Thyroid gland (tissue), 4 donors: Measurements from ENCODE around the gene TENT5C. TPM values are rescaled to one million over a fixed set of nuclear protein-coding genes. Genes with fewer than 3 reads are reported as not detected.

Source experiments
- DNase-seq, 2 donors: peaks; one replicate each; pipeline ENCODE4 v3.0.0-alpha.2; 2019
- H3K27ac ChIP-seq, 3 donors: fragments of 200-600 bp; sonication (generic); 1 replicate in 2 of 3; 2 replicates in 1 of 3; pipeline ENCODE4 v1.5.1; 2016 to 2019; ENCODE audit warnings: mild to moderate bottlenecking in 1 of 3, moderate library complexity in 1 of 3
- H3K27me3 ChIP-seq: fragments of 200-600 bp; sonication (generic); one replicate; pipeline ENCODE4 v1.5.1; 2019
- H3K36me3 ChIP-seq, 2 donors: fragments of 200-600 bp; sonication (generic); one replicate each; pipeline ENCODE4 v1.5.1; 2016 to 2019
- H3K4me1 ChIP-seq, 2 donors: fragments of 200-600 bp; sonication (generic); one replicate each; pipeline ENCODE4 v1.5.1; 2017 to 2019
- H3K4me3 ChIP-seq, 3 donors: fragments of 200-600 bp; sonication (generic); replicated peaks in 1 of 3; 1 replicate in 2 of 3; 2 replicates in 1 of 3; pipeline ENCODE4 v1.5.1; 2016; ENCODE audit warnings: mild to moderate bottlenecking in 1 of 3
- H3K9me3 ChIP-seq: fragments of 200-600 bp; sonication (generic); one replicate; pipeline ENCODE4 v1.5.1; 2017
- POLR2A ChIP-seq, 2 donors: fragments of 450-650 bp; IDR thresholded peaks; one replicate each; pipeline ENCODE4 v1.6.1; 2017; ENCODE audit warnings: antibody characterized with exemption in 2 of 2, mild to moderate bottlenecking in 2 of 2, moderate library complexity in 1 of 2
- WGBS, 2 donors: methylation state at CpG; one replicate each; pipeline ENCODE4 v1.1.5; 2017; 5-methylcytosine and 5-hydroxymethylcytosine counted together
- intact Hi-C: fragments of 100-400 bp; cut with DNase I; formaldehyde crosslinking; loops from one replicate; pipeline ENCODE4 v1.15.1; 2023
- total RNA-seq, 4 donors: library from RNA; depleted of rRNA; stranded (reverse); fragments of >200 nt; gene quantifications; one replicate each; pipeline ENCODE4 v1.2.3, GENCODE V29; 2016
- TF ChIP-seq, protein P1 (sequence below), 6 experiments: fragments of 200-600 bp in 3 of 6; fragments of 450-650 bp in 3 of 6; sonication (generic) in 3 of 6; IDR thresholded peaks; one replicate each; pipeline ENCODE4 v1.5.1; 2016 to 2019; ENCODE audit warnings: antibody characterized with exemption in 6 of 6, mild to moderate bottlenecking in 2 of 6, inconsistent platforms in 1 of 6, moderate library complexity in 1 of 6

TENT5C gene
- total RNA-seq, 4 donors from 2014 or later, result 14.8 to 30.4 (median 22.2) TPM

GRCh38 chr1:117596023-117596720 is 9.7 kb upstream of the TENT5C start:
- no peak for DNase-seq
- H3K27ac ChIP-seq, result no peak overlapping the region
- 74 to 84% methylated on average over 5 of the region's 5 CpGs for WGBS, 2 donors
- H3K4me3 ChIP-seq, result no peak overlapping the region
- TF ChIP-seq, protein P1, sequence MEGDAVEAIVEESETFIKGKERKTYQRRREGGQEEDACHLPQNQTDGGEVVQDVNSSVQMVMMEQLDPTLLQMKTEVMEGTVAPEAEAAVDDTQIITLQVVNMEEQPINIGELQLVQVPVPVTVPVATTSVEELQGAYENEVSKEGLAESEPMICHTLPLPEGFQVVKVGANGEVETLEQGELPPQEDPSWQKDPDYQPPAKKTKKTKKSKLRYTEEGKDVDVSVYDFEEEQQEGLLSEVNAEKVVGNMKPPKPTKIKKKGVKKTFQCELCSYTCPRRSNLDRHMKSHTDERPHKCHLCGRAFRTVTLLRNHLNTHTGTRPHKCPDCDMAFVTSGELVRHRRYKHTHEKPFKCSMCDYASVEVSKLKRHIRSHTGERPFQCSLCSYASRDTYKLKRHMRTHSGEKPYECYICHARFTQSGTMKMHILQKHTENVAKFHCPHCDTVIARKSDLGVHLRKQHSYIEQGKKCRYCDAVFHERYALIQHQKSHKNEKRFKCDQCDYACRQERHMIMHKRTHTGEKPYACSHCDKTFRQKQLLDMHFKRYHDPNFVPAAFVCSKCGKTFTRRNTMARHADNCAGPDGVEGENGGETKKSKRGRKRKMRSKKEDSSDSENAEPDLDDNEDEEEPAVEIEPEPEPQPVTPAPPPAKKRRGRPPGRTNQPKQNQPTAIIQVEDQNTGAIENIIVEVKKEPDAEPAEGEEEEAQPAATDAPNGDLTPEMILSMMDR (IDR thresholded peaks at IDR 0.05), result no peak
- TF ChIP-seq POLR2A (IDR thresholded peaks at IDR 0.05), result no peak
- no peaks in the 10 kb centered on the region for H3K36me3 ChIP-seq
- intact Hi-C loops, result no loop called here
- H3K9me3 ChIP-seq, result no peaks in the 10 kb centered on the region
- H3K27me3 ChIP-seq, result no peaks in the 10 kb centered on the region
- H3K4me1 ChIP-seq, result peaks cover 26 to 35% of the 10 kb centered on the region in 2 donors

DNA sequence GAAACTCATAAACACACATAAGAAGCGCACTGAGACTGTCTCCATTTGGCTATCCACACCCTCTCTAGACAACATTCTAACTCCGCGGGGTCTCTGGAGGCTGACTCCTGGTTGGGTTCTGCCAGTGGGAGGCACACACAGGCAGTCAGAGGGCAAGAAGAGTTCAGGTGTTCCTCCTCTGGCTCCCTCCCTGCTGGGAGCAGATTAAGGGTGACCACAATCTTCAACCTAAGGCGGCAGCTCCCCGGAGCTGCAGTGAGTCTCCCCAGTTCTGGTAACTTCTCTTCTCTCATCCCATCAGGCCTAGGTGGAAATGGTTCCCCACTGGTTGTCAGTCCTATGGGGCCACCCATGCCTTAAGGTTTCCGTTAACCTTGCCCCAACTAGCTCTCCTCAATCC is 7.4 kb upstream of the TENT5C start:
- H3K36me3 ChIP-seq, result no peaks in the 10 kb centered on the region
- no peaks in the 10 kb centered on the region for H3K27me3 ChIP-seq
- peaks cover 8 to 15% of the 10 kb centered on the region in 2 donors for H3K4me1 ChIP-seq
- DNase-seq, result no peak
- no peak overlapping the region for H3K27ac ChIP-seq
- TF ChIP-seq, protein P1 (IDR thresholded peaks at IDR 0.05), result no peak
- TF ChIP-seq POLR2A (IDR thresholded peaks at IDR 0.05), result no peak
- 83% methylated on average over 6 of the region's 6 CpGs for WGBS, 2 donors
- intact Hi-C loops, result no loop called here
- H3K9me3 ChIP-seq, result no peaks in the 10 kb centered on the region
- H3K4me3 ChIP-seq, result no peak overlapping the region

DNA sequence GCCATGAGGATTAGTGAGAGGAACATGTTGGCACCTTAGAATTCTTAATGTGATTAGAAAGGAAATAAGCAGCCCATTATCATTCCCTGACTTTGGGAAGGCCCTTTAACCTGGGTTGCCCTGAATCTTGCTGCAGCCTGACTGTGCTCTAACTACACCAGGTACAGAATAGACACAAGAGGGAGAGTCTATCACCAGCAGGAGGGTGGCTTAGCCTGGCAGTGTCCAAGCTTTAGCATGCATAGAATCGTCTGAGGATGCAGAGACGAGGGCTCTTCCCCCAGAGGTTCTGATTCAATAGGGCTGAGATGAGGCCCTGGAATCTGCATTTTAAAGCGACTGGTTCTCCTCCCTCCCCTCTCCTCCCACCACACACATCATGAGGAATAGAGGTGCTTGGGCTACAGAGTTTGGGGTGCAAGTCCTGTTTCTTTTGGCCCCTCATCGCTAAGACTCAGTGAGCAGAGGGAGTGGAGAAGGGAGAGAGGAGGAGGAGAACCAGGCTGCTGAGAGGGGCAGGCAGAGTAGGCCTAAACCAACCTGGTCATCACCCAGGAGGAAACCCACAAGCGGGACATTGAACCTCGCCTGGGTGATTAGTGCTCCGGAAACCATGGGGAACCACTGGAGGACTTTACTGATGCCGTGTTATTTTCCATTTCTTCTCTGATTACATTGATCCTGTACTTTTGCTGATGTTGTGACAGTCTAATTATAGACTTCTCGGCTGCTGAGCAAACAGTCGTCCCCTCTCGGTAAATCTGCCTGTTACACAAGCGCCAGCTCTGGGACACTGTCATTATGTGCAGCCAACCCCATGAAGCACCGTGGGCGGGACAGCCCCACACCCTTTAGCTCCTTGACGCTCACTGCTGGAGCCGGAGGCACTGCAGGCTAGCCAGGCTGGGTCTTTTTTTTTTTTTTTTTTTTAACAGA is 6.3 kb upstream of the TENT5C start:
- intact Hi-C loops, result no loop called here
- Histone ChIP-seq H3K9me3 (no peaks in the 10 kb centered on the region), H3K36me3 (no peaks in the 10 kb centered on the region), H3K4me1 (peaks cover 0 to 5% of the 10 kb centered on the region in 2 donors), H3K27me3 (no peaks in the 10 kb centered on the region), H3K4me3 (no peak overlapping the region), H3K27ac (no peak overlapping the region)
- no peak for DNase-seq
- no peak for TF ChIP-seq POLR2A (IDR thresholded peaks at IDR 0.05)
- TF ChIP-seq, protein P1 (IDR thresholded peaks at IDR 0.05), result no peak
- 83 to 87% methylated on average over 16 of the region's 16 CpGs for WGBS, 2 donors

GRCh38 chr1:117600325-117600943 is 5.4 kb upstream of the TENT5C start:
- no peaks in the 10 kb centered on the region for H3K9me3 ChIP-seq
- DNase-seq, result no peak
- no peak overlapping the region for H3K27ac ChIP-seq
- intact Hi-C loops, result no loop called here
- WGBS, 2 donors, result 80 to 92% methylated on average over 7 of the region's 7 CpGs
- no peaks in the 10 kb centered on the region for H3K36me3 ChIP-seq
- H3K4me3 ChIP-seq, result no peak overlapping the region
- H3K27me3 ChIP-seq, result no peaks in the 10 kb centered on the region
- TF ChIP-seq, protein P1 (IDR thresholded peaks at IDR 0.05), result no peak
- TF ChIP-seq POLR2A (IDR thresholded peaks at IDR 0.05), result no peak
- H3K4me1 ChIP-seq, result peaks cover 6% of the 10 kb centered on the region in 2 donors
